Hepatocyte (in vitro differentiated cells): ENCODE data around the gene CABLES2. TPM values are rescaled to one million over a fixed set of nuclear protein-coding genes. Genes with fewer than 3 reads are reported as not detected.

Source experiments
- DNase-seq: peaks from one replicate; pipeline ENCODE4 v3.0.0-alpha.2; 2016; ENCODE audit warnings: low spot score
- H2AFZ ChIP-seq: fragments of 200-600 bp; sonication (generic); 2 replicates; pipeline ENCODE4 v1.6.0; 2016; ENCODE audit warnings: antibody characterized with exemption, mild to moderate bottlenecking
- H3K27ac ChIP-seq: fragments of 200-600 bp; sonication (generic); 2 replicates; pipeline ENCODE4 v1.5.1; 2016; ENCODE audit warnings: mild to moderate bottlenecking
- H3K27me3 ChIP-seq: fragments of 200-600 bp; sonication (generic); 2 replicates; pipeline ENCODE4 v1.6.1; 2016
- H3K36me3 ChIP-seq: fragments of 200-600 bp; sonication (generic); replicated peaks from 2 replicates; pipeline ENCODE4 v1.5.1; 2016; ENCODE audit warnings: low read depth; ENCODE audit not compliant: insufficient read depth
- H3K4me1 ChIP-seq: fragments of 200-600 bp; sonication (generic); 2 replicates; pipeline ENCODE4 v1.5.1; 2016; ENCODE audit warnings: mild to moderate bottlenecking, moderate library complexity; ENCODE audit not compliant: insufficient read depth
- H3K4me2 ChIP-seq: fragments of 200-600 bp; sonication (generic); 2 replicates; pipeline ENCODE4 v1.6.0; 2016
- H3K4me3 ChIP-seq: fragments of 200-600 bp; sonication (generic); 2 replicates; pipeline ENCODE4 v1.5.1; 2016; ENCODE audit warnings: mild to moderate bottlenecking
- H3K79me2 ChIP-seq: fragments of 200-600 bp; sonication (generic); 2 replicates; pipeline ENCODE4 v1.6.0; 2017; ENCODE audit warnings: mild to moderate bottlenecking
- H3K9me2 ChIP-seq: fragments of 200-600 bp; sonication (generic); replicated peaks from 2 replicates; pipeline ENCODE4 v1.6.0; 2017; ENCODE audit warnings: mild to moderate bottlenecking; ENCODE audit not compliant: insufficient read depth
- H3K9me3 ChIP-seq: fragments of 200-600 bp; sonication (generic); 2 replicates; pipeline ENCODE4 v1.5.1; 2016; ENCODE audit warnings: low read depth, mild to moderate bottlenecking
- H4K20me1 ChIP-seq: fragments of 200-600 bp; sonication (generic); 2 replicates; pipeline ENCODE4 v1.6.0; 2016; ENCODE audit warnings: mild to moderate bottlenecking; ENCODE audit not compliant: insufficient read depth, poor library complexity, severe bottlenecking
- EZH2 ChIP-seq: fragments of 200-600 bp; sonication (generic); IDR thresholded peaks from 2 replicates; pipeline ENCODE4 v1.6.1; 2016; ENCODE audit warnings: antibody characterized with exemption, mild to moderate bottlenecking, borderline replicate concordance
- EZH2phosphoT487 ChIP-seq: fragments of 200-600 bp; sonication (generic); IDR thresholded peaks from one replicate; pipeline ENCODE4 v1.6.1; 2018; ENCODE audit warnings: antibody characterized with exemption, mild to moderate bottlenecking, low read depth, moderate library complexity; ENCODE audit not compliant: unreplicated experiment, severe bottlenecking
- WGBS: methylation state at CpG from one replicate; pipeline ENCODE4 v1.1.6; 2016; ENCODE audit warnings: low lambda C conversion rate; ENCODE audit errors: missing lambda C conversion rate; 5-methylcytosine and 5-hydroxymethylcytosine counted together
- polyA plus RNA-seq: library from polyadenylated mRNA; unstranded; fragments of >200 nt; fragmentation: Nextera tagmentation; extraction: Ambion mirVana; gene quantifications from 2 replicates; pipeline ENCODE4 v1.2.1, GENCODE V29; 2016
- total RNA-seq: library from RNA; depleted of rRNA; stranded (reverse); fragments of >200 nt; gene quantifications from 2 replicates; pipeline ENCODE4 v1.2.3, GENCODE V29; 2014
- TF ChIP-seq, protein P1 (sequence below): fragments of 200-600 bp; sonication (generic); IDR thresholded peaks from 2 replicates; pipeline ENCODE4 v1.5.1; 2016; ENCODE audit warnings: antibody characterized with exemption, mild to moderate bottlenecking; ENCODE audit not compliant: poor library complexity

The CABLES2 gene
- total and polyA plus RNA-seq, 2 experiments from 2014 or later = 8.6 to 19.1 TPM

DNA sequence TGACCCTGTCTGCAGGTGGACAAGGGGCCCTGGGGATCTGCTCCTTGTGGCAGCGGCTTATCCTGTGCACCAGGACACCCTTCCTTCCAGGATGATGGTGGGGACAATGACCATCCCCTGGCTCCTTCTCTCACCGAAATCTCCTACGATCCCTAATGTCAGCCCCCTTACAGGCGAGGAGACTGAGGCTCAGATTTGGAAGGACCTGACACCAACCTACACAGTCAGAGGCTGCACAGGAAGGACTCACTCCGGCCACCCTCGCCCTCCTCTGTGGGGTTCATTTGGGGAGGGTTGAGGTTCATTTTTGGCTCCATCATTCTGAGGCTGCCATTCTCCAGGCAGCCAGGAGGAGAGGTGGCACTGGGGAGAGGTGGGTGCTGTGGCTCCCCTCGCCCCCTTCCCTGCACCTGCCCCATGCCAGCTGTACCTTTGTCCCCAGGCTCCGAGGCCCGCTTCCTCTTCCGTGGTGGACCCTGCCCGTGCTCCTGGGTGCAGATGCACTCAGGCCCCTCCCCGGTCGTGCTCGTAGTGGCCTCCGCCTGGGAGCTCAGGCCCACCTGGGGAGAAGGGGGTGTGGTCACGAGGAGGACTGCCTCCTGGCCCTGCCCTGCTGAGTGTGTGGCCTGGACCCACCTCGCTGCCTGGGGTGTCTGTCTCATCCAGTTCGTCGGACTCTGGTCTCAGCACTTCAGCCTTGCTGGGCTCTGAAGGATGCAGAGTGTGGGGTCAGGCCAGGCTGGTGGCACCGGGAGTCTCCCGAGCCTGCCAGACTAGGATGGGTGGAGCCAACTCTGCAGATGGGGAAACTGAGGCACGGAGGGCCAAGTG is 5.3 kb upstream of the CABLES2 start:
- H3K4me2 ChIP-seq = peak overlapping the region; percentile 61
- no peak overlapping the region for H2AFZ ChIP-seq
- peaks cover 31% of the 10 kb centered on the region for H3K4me1 ChIP-seq
- no peaks in the 10 kb centered on the region for H3K36me3 ChIP-seq
- H3K9me3 ChIP-seq = no peaks in the 10 kb centered on the region
- peak; percentile 89 for DNase-seq
- H3K27ac ChIP-seq = peak overlapping the region; percentile 84
- WGBS = 74% methylated on average over 22 of the region's 22 CpGs
- H3K27me3 ChIP-seq = no peaks in the 10 kb centered on the region
- H3K9me2 ChIP-seq = no peaks in the 10 kb centered on the region
- H3K4me3 ChIP-seq = no peak overlapping the region
- no peaks in the 10 kb centered on the region for H3K79me2 ChIP-seq
- H4K20me1 ChIP-seq = no peaks in the 10 kb centered on the region
- TF ChIP-seq EZH2phosphoT487 (no peak), EZH2 (no peak)
- TF ChIP-seq, protein P1, sequence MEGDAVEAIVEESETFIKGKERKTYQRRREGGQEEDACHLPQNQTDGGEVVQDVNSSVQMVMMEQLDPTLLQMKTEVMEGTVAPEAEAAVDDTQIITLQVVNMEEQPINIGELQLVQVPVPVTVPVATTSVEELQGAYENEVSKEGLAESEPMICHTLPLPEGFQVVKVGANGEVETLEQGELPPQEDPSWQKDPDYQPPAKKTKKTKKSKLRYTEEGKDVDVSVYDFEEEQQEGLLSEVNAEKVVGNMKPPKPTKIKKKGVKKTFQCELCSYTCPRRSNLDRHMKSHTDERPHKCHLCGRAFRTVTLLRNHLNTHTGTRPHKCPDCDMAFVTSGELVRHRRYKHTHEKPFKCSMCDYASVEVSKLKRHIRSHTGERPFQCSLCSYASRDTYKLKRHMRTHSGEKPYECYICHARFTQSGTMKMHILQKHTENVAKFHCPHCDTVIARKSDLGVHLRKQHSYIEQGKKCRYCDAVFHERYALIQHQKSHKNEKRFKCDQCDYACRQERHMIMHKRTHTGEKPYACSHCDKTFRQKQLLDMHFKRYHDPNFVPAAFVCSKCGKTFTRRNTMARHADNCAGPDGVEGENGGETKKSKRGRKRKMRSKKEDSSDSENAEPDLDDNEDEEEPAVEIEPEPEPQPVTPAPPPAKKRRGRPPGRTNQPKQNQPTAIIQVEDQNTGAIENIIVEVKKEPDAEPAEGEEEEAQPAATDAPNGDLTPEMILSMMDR = no peak

- no peak overlapping the region for H3K4me3 ChIP-seq
- 79% methylated on average over 23 of the region's 24 CpGs for WGBS
These were observed 4.6 kb upstream of the CABLES2 start for GRCh38 chr20:62411479-62412193.

DNA sequence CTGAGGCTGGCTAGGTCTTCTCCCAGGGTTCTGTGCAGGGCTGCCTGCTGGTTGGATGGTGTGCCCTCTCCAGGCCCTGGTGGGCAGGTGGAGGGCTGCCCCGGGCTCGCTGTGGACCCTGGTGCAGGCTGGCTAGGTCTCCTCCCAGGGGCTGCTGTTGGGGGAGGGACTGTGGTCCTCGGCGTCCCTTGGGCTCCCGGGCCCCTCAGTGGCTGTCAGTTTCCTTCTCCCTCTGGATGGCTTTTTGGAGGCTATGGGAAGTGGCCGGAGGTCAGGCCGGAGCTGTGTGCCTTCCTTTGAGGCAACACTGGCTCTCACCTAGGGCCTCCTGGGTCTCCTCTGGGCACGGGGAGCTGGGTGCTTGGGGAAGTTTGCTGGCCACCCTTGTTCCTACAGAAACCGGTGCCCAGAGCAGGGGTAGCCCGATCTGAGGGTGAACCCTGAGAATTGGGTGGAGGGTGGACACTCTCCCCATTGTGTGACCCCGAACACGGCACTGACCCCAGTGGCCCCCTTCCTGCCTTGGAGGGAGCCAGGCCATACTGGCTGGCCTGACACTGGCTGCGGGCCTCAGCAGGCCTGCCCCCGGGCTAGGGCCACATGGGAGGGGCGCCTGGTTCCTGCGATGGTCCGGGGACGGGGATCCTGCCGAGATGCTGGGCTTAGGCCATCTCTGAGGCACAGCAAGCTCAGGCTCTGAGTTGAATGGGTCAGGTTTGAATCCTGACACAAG is 3.8 kb upstream of the CABLES2 start:
- Histone ChIP-seq H3K9me2 (no peaks in the 10 kb centered on the region), H3K36me3 (no peaks in the 10 kb centered on the region), H3K27ac (peak overlapping the region; percentile 16), H3K27me3 (no peaks in the 10 kb centered on the region), H3K9me3 (no peaks in the 10 kb centered on the region), H3K4me3 (no peak overlapping the region), H4K20me1 (no peaks in the 10 kb centered on the region), H2AFZ (no peak overlapping the region), H3K79me2 (peaks cover 9% of the 10 kb centered on the region), H3K4me2 (no peak overlapping the region), H3K4me1 (peaks cover 33% of the 10 kb centered on the region)
- no peak for TF ChIP-seq EZH2phosphoT487
- TF ChIP-seq, protein P1 = no peak
- no peak for TF ChIP-seq EZH2
- 84% methylated on average over 19 of the region's 19 CpGs for WGBS
- no peak for DNase-seq

More at GRCh38 chr20:62411479-62412193, 4.6 kb upstream of the CABLES2 start:
- H3K4me1 ChIP-seq = peaks cover 32% of the 10 kb centered on the region
- DNase-seq = no peak
- H3K9me2 ChIP-seq = no peaks in the 10 kb centered on the region
- H4K20me1 ChIP-seq = no peaks in the 10 kb centered on the region
- no peak for TF ChIP-seq EZH2
- H3K4me2 ChIP-seq = peak overlapping the region; percentile 61
- no peaks in the 10 kb centered on the region for H3K36me3 ChIP-seq
- no peaks in the 10 kb centered on the region for H3K9me3 ChIP-seq
- H3K27ac ChIP-seq = peak overlapping the region; percentile 81
- no peak overlapping the region for H2AFZ ChIP-seq
- peaks cover 1% of the 10 kb centered on the region for H3K79me2 ChIP-seq
- no peaks in the 10 kb centered on the region for H3K27me3 ChIP-seq
